Panc1 (cell line): Measurements from ENCODE around the gene KLHL24. TPM values are rescaled to one million over a fixed set of nuclear protein-coding genes. Genes with fewer than 3 reads are reported as not detected.
"Not testable (repeated sequence)": the region's sequence is repeated elsewhere in the genome, so short reads cannot be mapped to it uniquely, and the experiment has no call there.

Experiments used
- ATAC-seq: fragments of 200-7000 bp; cut with Tn5 transposase; 2 replicates; pipeline ENCODE4 v1.9.1; 2020; ENCODE audit warnings: mild to moderate bottlenecking, moderate library complexity
- BruUV-seq: library from RNA; stranded (reverse); fragments of 400-500 nt; replicated peaks from 2 replicates; lab custom pipeline; 2021; lab: Mats Ljungman, UMichigan
- CTCF ChIA-PET: fragments of 300-600 bp; sonication (Branson Sonifier 250); formaldehyde crosslinking; loops from one replicate; lab custom pipeline; 2022; ENCODE audit warnings: antibody characterized with exemption; lab: Charles Lee
- POLR2A ChIA-PET: fragments of 300-600 bp; sonication (Branson Sonifier 250); formaldehyde crosslinking; loops from one replicate; lab custom pipeline; 2022; ENCODE audit warnings: antibody characterized with exemption; lab: Charles Lee
- DNase-seq: peaks from one replicate; pipeline ENCODE4 v3.0.0-alpha.2; 2010; ENCODE audit warnings: low read depth, low spot score
- H3K27ac ChIP-seq: 2 replicates; pipeline ENCODE4 v1.5.1; 2011; ENCODE audit warnings: mild to moderate bottlenecking, low read length, inconsistent platforms
- H3K27me3 ChIP-seq: fragments of 200-500 bp; sonication (Bioruptor generic); 2 replicates; pipeline ENCODE4 v1.6.0; 2014; ENCODE audit warnings: low read length, inconsistent platforms; ENCODE audit not compliant: control insufficient read depth, insufficient read depth
- H3K36me3 ChIP-seq: fragments of 200-500 bp; sonication (Bioruptor generic); 2 replicates; pipeline ENCODE4 v1.5.1; 2014; ENCODE audit warnings: inconsistent platforms, mild to moderate bottlenecking, low read length, moderate library complexity; ENCODE audit not compliant: control insufficient read depth, insufficient read depth
- H3K4me1 ChIP-seq: 2 replicates; pipeline ENCODE4 v1.5.1; 2011; ENCODE audit warnings: inconsistent platforms, mild to moderate bottlenecking, low read length, moderate library complexity; ENCODE audit not compliant: control insufficient read depth, insufficient read depth
- H3K4me3 ChIP-seq, 2 experiments: 2 replicates each; pipeline ENCODE4 v1.5.1; 2011 to 2012; ENCODE audit warnings: low read depth in 2 of 2, low read length in 2 of 2, mild to moderate bottlenecking in 2 of 2, inconsistent platforms in 1 of 2, moderate library complexity in 1 of 2
- H3K9me3 ChIP-seq: fragments of 200-500 bp; sonication (Bioruptor generic); 2 replicates; pipeline ENCODE4 v1.5.1; 2014; ENCODE audit warnings: low read depth, mild to moderate bottlenecking, inconsistent platforms, low read length, moderate library complexity; ENCODE audit not compliant: control insufficient read depth, insufficient read depth
- POLR2AphosphoS5 ChIP-seq: IDR thresholded peaks from 2 replicates; pipeline ENCODE4 v1.6.1; 2012; ENCODE audit warnings: mild to moderate bottlenecking, low read depth, low read length, moderate library complexity
- SIN3A ChIP-seq: IDR thresholded peaks from 2 replicates; pipeline ENCODE4 v1.6.1; 2012; ENCODE audit warnings: low read depth, mild to moderate bottlenecking, low read length, moderate library complexity, borderline replicate concordance; ENCODE audit not compliant: insufficient read depth
- TCF7L2 ChIP-seq: IDR thresholded peaks from 2 replicates; pipeline ENCODE4 v1.6.1; 2011; ENCODE audit warnings: mild to moderate bottlenecking, low read depth, low read length, inconsistent platforms
- in situ Hi-C: cut with HindIII; loops from 2 replicates; pipeline ENCODE4 v1.10.0; 2016; ENCODE audit warnings: low sequenced_read_pairs, low pct_unique_long_range_greater_than_20kb
- intact Hi-C: fragments of 100-400 bp; cut with micrococcal nuclease; formaldehyde crosslinking; loops from one replicate; pipeline ENCODE4 v1.10.0; 2022; ENCODE audit not compliant: unreplicated experiment
- total RNA-seq: library from RNA; stranded (reverse); gene quantifications from one replicate; pipeline ENCODE4 v1.2.1, GENCODE V29; 2021; ENCODE audit not compliant: unreplicated experiment
- TF ChIP-seq, protein P1 (sequence below): fragments of 450-650 bp; IDR thresholded peaks from 2 replicates; pipeline ENCODE4 v1.5.1; 2017; ENCODE audit warnings: mild to moderate bottlenecking
- TF ChIP-seq, protein P2 (sequence below), 2 experiments: IDR thresholded peaks; 2 replicates each; pipeline ENCODE4 v1.6.1; 2011 to 2012; ENCODE audit warnings: low read depth in 2 of 2, control low read depth in 1 of 2, low read length in 1 of 2, mild to moderate bottlenecking in 1 of 2, moderate library complexity in 1 of 2; ENCODE audit not compliant: insufficient read depth in 1 of 2

Gene KLHL24
- total RNA-seq, 1 experiment from 2014 or later: 42.0 TPM

DNA sequence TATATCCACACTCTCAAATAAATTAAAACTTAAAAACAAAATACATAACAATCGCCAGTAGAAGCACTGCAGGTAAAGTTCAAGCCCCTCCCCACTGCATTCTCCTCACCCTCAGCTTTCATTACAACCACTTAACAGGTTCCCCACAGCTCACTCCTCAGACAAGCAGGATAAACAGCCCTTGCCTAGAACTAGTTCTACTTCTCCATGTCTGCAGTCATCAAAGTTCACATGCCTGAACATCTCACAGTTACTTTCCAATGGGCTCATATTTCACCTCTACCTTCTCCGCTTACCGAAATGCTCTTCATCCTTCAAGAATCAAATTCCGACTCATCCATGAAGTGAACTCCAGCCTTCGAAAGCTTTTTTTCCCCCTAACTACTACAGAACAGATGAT lies 66.3 kb downstream of the KLHL24 start:
- Histone ChIP-seq H3K27me3 (no peaks in the 10 kb centered on the region), H3K27ac (no peak overlapping the region), H3K4me3 (no peak overlapping the region), H3K36me3 (peaks cover 3% of the 10 kb centered on the region; the same call in 1 of the 2 replicates), H3K4me1 (peaks cover 12% of the 10 kb centered on the region), H3K9me3 (no peaks in the 10 kb centered on the region)
- TF ChIP-seq POLR2AphosphoS5 (no peak), TCF7L2 (no peak), SIN3A (no peak)
- TF ChIP-seq, protein P1, sequence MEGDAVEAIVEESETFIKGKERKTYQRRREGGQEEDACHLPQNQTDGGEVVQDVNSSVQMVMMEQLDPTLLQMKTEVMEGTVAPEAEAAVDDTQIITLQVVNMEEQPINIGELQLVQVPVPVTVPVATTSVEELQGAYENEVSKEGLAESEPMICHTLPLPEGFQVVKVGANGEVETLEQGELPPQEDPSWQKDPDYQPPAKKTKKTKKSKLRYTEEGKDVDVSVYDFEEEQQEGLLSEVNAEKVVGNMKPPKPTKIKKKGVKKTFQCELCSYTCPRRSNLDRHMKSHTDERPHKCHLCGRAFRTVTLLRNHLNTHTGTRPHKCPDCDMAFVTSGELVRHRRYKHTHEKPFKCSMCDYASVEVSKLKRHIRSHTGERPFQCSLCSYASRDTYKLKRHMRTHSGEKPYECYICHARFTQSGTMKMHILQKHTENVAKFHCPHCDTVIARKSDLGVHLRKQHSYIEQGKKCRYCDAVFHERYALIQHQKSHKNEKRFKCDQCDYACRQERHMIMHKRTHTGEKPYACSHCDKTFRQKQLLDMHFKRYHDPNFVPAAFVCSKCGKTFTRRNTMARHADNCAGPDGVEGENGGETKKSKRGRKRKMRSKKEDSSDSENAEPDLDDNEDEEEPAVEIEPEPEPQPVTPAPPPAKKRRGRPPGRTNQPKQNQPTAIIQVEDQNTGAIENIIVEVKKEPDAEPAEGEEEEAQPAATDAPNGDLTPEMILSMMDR: no peak
- TF ChIP-seq, protein P2, sequence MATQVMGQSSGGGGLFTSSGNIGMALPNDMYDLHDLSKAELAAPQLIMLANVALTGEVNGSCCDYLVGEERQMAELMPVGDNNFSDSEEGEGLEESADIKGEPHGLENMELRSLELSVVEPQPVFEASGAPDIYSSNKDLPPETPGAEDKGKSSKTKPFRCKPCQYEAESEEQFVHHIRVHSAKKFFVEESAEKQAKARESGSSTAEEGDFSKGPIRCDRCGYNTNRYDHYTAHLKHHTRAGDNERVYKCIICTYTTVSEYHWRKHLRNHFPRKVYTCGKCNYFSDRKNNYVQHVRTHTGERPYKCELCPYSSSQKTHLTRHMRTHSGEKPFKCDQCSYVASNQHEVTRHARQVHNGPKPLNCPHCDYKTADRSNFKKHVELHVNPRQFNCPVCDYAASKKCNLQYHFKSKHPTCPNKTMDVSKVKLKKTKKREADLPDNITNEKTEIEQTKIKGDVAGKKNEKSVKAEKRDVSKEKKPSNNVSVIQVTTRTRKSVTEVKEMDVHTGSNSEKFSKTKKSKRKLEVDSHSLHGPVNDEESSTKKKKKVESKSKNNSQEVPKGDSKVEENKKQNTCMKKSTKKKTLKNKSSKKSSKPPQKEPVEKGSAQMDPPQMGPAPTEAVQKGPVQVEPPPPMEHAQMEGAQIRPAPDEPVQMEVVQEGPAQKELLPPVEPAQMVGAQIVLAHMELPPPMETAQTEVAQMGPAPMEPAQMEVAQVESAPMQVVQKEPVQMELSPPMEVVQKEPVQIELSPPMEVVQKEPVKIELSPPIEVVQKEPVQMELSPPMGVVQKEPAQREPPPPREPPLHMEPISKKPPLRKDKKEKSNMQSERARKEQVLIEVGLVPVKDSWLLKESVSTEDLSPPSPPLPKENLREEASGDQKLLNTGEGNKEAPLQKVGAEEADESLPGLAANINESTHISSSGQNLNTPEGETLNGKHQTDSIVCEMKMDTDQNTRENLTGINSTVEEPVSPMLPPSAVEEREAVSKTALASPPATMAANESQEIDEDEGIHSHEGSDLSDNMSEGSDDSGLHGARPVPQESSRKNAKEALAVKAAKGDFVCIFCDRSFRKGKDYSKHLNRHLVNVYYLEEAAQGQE (IDR thresholded peaks at IDR 0.05; ENCODE audit: insufficient read depth in 1 of 2, low read depth in 2 of 2, low read length in 1 of 2): no peak
- CTCF ChIA-PET: no interaction called here
- ATAC-seq: no peak
- in situ Hi-C loops (no loop called here), intact Hi-C loops (no loop called here)
- no TSS peak for BruUV-seq
- POLR2A ChIA-PET: no interaction called here
- no peak for DNase-seq

DNA sequence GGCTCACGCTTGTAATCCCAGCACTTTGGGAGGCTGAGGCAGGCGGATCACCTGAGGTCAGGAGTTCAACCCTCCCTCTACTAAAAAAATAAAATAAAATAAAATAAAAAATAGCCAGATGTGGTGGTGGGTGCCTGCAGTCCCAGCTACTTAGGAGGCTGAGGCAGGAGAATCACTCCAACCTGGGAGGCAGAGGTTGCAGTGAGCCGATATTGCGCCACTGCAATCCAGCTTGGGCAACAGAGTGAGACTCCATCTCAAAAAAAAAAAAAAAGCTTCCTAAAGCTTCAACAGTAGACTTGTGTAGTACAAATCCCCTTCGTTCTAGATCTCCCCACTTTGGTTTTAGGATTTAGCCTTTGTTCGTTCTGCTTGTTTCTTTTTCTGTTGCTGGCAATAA lies 68.5 kb downstream of the KLHL24 start:
- ATAC-seq, in situ Hi-C loops, H3K9me3 ChIP-seq, H3K27me3 ChIP-seq, intact Hi-C loops, DNase-seq, H3K27ac ChIP-seq, H3K4me3 ChIP-seq, H3K36me3 ChIP-seq, BruUV-seq: not testable (repeated sequence)
- ChIA-PET POLR2A (interaction anchor here (0.6 kb wide), 1 partner anchor 9 kb away, joined by 4 read pairs; no protein-coding TSS in a partner anchor), CTCF (interaction anchor here (0.8 kb wide), 1 partner anchor 22 kb away, joined by 6 read pairs; no protein-coding TSS in a partner anchor)
- peaks cover 12% of the 10 kb centered on the region for H3K4me1 ChIP-seq

DNA sequence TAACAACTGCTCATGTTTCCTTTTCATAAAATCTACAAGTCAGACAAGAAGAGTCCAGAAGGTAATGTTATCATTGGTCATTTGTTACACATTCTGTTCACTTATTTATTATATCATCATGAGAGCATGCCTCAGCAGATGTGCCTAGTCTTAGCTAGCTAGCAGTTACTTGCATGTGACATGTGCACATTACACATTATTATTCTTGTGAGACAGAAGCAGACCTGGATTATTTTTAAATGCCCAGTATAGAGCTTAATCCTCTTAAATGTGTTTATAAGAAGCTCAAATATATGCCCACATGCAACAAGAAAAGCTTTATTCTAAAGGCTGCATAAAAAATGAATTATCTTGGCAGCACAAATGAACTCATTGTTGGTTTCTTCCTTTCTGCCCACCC lies 74.8 kb downstream of the KLHL24 start:
- no peak overlapping the region for H3K4me3 ChIP-seq
- CTCF ChIA-PET: no interaction called here
- intact Hi-C loops: no loop called here
- H3K27ac ChIP-seq: no peak overlapping the region
- no peaks in the 10 kb centered on the region for H3K4me1 ChIP-seq
- H3K27me3 ChIP-seq: no peaks in the 10 kb centered on the region
- ATAC-seq (no peak), DNase-seq (no peak)
- in situ Hi-C loops: no loop called here
- H3K36me3 ChIP-seq: no peaks in the 10 kb centered on the region
- POLR2A ChIA-PET: interaction anchor here (0.6 kb wide), 1 partner anchor 12 kb away, joined by 4 read pairs; no protein-coding TSS in a partner anchor
- BruUV-seq: no TSS peak
- TF ChIP-seq POLR2AphosphoS5 (no peak), TCF7L2 (no peak), SIN3A (no peak)
- TF ChIP-seq, protein P2 (IDR thresholded peaks at IDR 0.05; ENCODE audit: insufficient read depth in 1 of 2, low read depth in 2 of 2, low read length in 1 of 2): no peak
- TF ChIP-seq, protein P1: no peak
- no peaks in the 10 kb centered on the region for H3K9me3 ChIP-seq
